ENCODE data around the gene CDH23. TPM values are rescaled to one million over a fixed set of nuclear protein-coding genes. Genes with fewer than 3 reads are reported as not detected.

CDH23 gene
- total RNA-seq, 1 donor from 2014 or later, result 10.3 TPM

GRCh38 chr10:71706216-71707121, 309.7 kb downstream of the CDH23 start:
- Histone ChIP-seq H3K4me1 (peaks cover 7% of the 10 kb centered on the region), H3K4me3 (no peak overlapping the region), H3K9me3 (no peaks in the 10 kb centered on the region), H3K27ac (no peak overlapping the region), H3K27me3 (no peaks in the 10 kb centered on the region), H3K36me3 (no peaks in the 10 kb centered on the region)
- no peak for TF ChIP-seq CTCF (IDR thresholded peaks at IDR 0.05)
- TF ChIP-seq POLR2AphosphoS5 (IDR thresholded peaks at IDR 0.05; ENCODE audit: insufficient read depth in 1 of 2, low read depth in 1 of 2), result no peak
- no peak for TF ChIP-seq POLR2A (IDR thresholded peaks at IDR 0.05)
- DNase-seq (ENCODE audit: extremely low spot score in 2 of 2), result no peak
- intact Hi-C loops (cut with DNase I), result no loop called here

- Histone ChIP-seq H3K27ac (no peak overlapping the region), H3K4me3 (no peak overlapping the region), H3K4me1 (peaks cover 7% of the 10 kb centered on the region), H3K9me3 (no peaks in the 10 kb centered on the region), H3K27me3 (no peaks in the 10 kb centered on the region), H3K36me3 (no peaks in the 10 kb centered on the region)
- no peak for TF ChIP-seq POLR2AphosphoS5 (IDR thresholded peaks at IDR 0.05; ENCODE audit: insufficient read depth in 1 of 2, low read depth in 1 of 2)
- TF ChIP-seq POLR2A (IDR thresholded peaks at IDR 0.05), result no peak
- no peak for TF ChIP-seq CTCF (IDR thresholded peaks at IDR 0.05)
- DNase-seq (ENCODE audit: extremely low spot score in 2 of 2), result no peak
- intact Hi-C loops (cut with DNase I), result no loop called here
These were observed 310.6 kb downstream of the CDH23 start for GRCh38 chr10:71707240-71707789.

GRCh38 chr10:71708301-71708703, 311.6 kb downstream of the CDH23 start:
- Histone ChIP-seq H3K27ac (no peak overlapping the region), H3K4me3 (no peak overlapping the region), H3K9me3 (no peaks in the 10 kb centered on the region), H3K4me1 (peaks cover 17% of the 10 kb centered on the region), H3K36me3 (no peaks in the 10 kb centered on the region), H3K27me3 (no peaks in the 10 kb centered on the region)
- intact Hi-C loops (cut with DNase I), result no loop called here
- DNase-seq (ENCODE audit: extremely low spot score in 2 of 2), result no peak
- TF ChIP-seq CTCF (IDR thresholded peaks at IDR 0.05) (peak; percentile 61 to 76 (median 65)), POLR2AphosphoS5 (IDR thresholded peaks at IDR 0.05; ENCODE audit: insufficient read depth in 1 of 2, low read depth in 1 of 2) (no peak)

- H3K9me3 ChIP-seq, result no peaks in the 10 kb centered on the region
- H3K27ac ChIP-seq, result no peak overlapping the region
- intact Hi-C loops (cut with DNase I), result no loop called here
- no peaks in the 10 kb centered on the region for H3K36me3 ChIP-seq
- no peaks in the 10 kb centered on the region for H3K27me3 ChIP-seq
- DNase-seq (ENCODE audit: extremely low spot score in 2 of 2), result no peak
- no peak overlapping the region for H3K4me3 ChIP-seq
- peaks cover 26% of the 10 kb centered on the region for H3K4me1 ChIP-seq
- TF ChIP-seq POLR2AphosphoS5 (IDR thresholded peaks at IDR 0.05; ENCODE audit: insufficient read depth in 1 of 2, low read depth in 1 of 2), result no peak
- TF ChIP-seq CTCF (IDR thresholded peaks at IDR 0.05), result no peak
- TF ChIP-seq POLR2A (IDR thresholded peaks at IDR 0.05), result no peak
These were observed 312.5 kb downstream of the CDH23 start for GRCh38 chr10:71708897-71709882.

Measured in vagina (tissue), 2 donors.